Suppressor macrophage (primary cell): ENCODE data around the gene CYP4F22.

Experiments used
- DNase-seq, 4 experiments: peaks; one replicate each; pipeline ENCODE4 v3.0.0-alpha.2; 2020 to 2022

The CYP4F22 gene

DNA sequence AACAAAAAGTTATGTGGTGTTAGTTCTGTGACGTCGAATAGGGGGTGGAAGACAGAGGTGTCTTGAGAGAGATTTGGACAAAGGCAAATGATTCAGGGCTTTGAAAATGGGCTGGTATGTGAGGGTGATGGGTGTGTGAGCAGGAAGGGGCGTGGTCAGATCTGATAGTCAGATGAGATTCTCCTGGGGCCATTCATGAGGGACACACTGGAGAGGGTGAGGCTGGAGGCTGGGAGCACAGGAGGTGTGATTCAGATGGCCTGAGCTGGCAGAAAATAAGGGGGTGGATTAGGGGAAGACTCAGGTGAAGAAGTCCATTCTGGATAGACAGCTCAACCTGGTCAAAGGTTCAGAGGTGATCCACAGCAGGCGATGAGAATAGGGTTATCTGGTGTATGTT lies 28.0 kb downstream of the CYP4F22 start:
- no peak for DNase-seq

DNA sequence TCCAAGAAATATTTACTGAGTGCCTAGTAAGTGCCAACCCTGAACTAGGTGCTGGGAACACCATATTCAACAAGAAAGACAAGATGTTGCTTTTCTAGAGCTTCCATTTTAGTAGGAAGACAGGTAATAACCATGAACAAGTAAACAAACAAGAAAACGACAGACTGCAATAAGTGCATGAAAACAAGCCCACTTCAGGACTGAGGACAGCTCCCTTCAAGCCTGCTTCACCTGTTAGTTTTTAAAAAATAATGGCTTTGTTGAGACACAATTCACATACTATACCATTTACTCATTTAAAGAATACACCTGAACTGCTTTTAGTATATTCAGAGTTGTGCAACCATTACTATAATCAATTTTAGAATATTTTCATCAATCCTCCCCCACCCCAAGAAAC lies 30.4 kb downstream of the CYP4F22 start:
- DNase-seq = peak in 1 of 4 experiments; percentile 19

DNA sequence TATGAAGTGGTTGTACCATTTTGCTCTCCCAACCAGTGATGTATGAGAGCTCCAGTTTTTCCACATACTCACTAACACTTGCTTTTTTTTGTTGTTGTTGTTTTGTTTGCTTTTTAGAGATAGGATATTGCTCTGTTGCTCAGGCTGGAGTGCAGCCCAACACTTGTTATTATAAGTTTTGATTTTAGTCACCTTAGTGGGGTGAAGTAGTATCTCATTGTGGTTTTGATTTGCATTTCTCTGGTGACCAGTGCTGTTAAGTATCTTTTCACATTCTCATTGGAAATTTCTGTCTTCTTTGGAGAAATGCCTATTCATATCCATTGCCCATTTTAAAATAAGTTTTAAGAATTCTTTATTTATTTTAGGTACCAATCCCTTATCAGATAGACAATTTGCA lies 31.3 kb downstream of the CYP4F22 start:
- no peak for DNase-seq

DNA sequence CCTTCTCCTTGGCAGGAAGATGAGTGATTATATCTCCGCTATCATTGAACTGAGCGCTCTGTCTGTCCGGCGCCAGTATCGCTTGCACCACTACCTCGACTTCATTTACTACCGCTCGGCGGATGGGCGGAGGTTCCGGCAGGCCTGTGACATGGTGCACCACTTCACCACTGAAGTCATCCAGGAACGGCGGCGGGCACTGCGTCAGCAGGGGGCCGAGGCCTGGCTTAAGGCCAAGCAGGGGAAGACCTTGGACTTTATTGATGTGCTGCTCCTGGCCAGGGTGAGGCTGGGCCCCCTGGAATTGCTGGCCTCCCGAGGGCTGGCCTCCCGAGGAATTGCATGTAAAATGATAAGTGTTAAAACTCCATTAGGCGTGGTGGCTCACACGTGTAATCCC lies 32.1 kb downstream of the CYP4F22 start:
- DNase-seq = no peak

DNA sequence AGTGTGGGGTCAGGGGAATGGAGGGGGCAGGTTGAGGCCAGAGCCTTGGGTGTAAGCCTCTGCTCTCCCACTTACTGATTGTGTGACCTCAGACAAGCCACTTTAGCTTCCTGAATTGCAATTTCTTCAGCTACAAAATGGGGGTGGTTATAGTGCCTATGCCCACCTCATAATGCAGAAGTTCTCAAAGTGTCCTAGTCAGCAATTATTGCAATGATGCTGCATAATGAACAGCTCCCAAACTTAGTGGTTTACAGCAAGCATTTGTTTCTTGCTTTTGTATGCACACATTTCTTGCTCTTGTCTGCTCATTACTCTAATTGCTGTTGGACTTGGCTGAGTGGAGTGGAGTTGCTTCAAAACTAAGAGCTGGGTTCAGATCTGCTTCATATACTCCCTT lies 36.0 kb downstream of the CYP4F22 start:
- peak in 2 of 4 experiments; percentile 28 to 30 for DNase-seq

DNA sequence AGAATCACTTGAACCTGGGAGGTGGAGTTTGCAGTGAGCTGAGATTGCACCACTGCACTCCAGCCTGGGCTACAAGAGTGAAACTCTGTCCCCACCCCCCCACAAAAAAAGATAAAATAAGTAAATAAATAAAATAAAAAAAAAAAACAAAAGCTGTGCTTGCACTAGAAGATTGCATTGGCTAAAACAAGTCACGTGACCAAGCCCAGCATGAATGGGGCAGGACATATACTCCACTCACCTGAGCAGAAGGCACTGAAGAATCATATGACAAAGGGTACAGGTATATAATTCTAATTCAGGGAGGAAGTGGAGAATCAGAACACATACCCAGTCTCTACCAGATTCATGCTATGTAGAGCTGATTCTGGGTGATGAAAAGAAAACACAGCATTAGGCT lies 36.6 kb downstream of the CYP4F22 start:
- no peak for DNase-seq

DNA sequence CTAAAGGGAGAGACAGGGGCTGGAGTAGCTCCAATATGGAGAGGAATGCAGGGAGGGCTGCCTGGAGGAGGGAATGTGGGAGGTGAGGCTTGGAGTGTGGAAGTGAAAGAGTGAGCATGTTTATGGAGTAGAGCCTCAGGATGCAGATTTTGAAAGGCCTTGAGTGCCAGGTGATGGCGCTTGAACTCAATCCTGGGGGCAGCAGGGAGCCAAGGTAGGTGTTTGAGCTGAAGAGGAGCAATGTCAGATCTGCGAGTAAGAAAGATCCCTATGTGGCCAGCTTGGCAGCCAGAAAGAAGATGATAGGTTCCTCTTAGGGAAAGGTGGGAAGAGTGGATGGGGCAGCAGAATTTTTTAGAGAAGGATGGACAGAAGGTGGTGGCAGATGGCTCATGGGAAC lies 40.3 kb downstream of the CYP4F22 start:
- no peak for DNase-seq

DNA sequence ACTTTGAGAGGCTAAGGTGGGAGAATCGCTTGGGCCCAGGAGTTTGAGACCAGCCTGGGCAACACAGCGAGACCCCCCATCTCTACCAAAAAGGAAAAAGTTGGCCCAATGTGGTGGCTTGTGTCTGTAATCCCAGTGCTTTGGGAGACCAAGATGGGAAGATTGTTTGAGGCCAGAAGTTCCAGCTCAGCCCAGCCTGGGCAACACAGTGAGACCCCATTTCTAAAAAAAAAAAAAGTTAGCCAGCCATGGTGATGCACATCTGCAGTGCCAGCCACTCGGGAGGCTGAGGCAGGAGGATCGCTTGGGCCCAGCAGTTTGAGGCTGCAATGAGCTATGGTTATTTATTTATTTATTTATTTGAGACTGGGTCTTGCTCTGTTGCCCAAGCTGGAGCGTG lies 41.3 kb downstream of the CYP4F22 start:
- no peak for DNase-seq

DNA sequence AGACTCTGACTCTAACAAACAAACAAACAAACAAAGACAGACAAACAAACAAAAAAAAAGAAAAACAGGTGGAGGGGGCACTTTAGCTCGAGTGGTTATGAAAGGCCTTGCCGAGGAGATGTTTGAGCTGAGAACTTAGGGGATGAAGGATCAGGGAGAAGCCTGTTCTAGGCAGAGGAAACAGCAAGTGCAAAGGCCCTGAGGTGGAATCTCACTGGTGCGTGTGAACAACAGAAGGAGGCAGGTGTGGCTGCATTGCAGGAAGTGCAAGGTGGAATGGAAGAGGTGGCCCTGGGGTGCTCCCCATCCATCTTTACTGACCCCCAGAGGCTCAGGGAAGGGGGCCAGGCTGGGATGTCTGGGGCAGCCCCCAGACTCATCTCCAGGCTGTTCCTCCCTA lies 41.9 kb downstream of the CYP4F22 start:
- no peak for DNase-seq

DNA sequence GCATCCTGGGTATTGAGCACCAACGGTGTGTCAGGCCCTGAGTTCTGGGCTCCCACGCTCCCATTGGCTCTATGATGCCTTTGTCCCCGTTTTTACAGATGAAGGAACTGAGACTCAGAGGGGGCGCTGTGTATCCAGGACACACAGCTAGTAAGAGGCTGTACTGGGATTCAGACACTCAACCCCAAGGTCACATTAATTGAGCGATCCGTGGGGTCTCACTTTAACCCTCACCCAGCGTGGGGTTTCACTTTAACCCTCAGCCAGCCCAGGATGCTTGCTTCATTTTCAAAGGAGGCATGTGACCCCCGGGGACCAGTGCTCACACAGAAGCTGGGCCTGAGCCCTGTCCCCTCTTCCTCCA lies 42.6 kb downstream of the CYP4F22 start:
- peak in 3 of 4 experiments; percentile 15 to 31 (median 25) for DNase-seq

DNA sequence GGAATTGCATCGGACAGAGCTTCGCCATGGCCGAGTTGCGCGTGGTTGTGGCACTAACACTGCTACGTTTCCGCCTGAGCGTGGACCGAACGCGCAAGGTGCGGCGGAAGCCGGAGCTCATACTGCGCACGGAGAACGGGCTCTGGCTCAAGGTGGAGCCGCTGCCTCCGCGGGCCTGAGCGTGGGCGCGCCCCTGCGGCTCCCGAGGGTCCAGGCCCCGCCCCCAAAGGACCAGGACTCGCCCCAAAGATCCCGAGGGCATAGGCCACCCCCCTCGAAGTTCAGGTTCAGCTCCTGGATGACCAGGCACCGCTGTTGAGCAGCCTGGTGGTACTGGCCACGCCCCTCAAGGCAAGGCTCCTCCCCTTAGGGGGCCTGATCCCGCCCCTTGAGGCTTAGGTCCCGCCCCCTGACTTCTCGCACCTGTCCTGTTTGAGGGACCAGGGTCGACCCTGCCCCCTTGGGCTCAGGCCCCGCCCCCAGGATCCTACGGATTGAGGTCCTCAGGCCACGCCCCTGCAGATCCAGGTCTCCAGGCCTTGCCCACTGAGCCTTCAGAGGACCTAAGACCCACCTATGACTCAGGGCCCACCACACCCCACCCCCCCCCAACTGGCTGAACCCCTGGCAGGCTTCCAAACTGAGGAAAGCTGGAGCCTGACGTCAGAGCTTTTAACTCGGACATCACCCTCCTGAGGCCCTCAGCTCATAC lies 43.1 kb downstream of the CYP4F22 start:
- DNase-seq = peak in 2 of 4 experiments; percentile 6 to 19

DNA sequence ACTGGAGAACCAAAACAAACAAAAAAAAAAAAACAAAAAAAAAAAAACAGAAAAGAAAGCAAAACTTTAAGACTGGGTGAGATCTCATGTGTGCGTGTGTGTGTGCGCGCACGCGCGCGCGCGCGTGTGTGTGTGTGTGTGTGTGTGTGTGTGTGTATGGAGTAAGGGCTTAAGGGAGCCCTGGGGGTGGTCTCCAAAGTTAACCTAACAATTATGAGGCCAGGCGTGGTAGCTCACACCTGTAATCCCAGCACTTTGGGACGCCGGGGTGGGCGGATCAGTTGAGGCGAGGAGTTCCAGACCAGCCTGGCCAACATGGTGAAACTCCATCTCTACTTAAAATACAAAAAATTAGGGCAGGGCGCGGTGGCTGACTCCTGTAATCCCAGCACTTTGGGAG lies 46.7 kb downstream of the CYP4F22 start:
- no peak for DNase-seq

DNA sequence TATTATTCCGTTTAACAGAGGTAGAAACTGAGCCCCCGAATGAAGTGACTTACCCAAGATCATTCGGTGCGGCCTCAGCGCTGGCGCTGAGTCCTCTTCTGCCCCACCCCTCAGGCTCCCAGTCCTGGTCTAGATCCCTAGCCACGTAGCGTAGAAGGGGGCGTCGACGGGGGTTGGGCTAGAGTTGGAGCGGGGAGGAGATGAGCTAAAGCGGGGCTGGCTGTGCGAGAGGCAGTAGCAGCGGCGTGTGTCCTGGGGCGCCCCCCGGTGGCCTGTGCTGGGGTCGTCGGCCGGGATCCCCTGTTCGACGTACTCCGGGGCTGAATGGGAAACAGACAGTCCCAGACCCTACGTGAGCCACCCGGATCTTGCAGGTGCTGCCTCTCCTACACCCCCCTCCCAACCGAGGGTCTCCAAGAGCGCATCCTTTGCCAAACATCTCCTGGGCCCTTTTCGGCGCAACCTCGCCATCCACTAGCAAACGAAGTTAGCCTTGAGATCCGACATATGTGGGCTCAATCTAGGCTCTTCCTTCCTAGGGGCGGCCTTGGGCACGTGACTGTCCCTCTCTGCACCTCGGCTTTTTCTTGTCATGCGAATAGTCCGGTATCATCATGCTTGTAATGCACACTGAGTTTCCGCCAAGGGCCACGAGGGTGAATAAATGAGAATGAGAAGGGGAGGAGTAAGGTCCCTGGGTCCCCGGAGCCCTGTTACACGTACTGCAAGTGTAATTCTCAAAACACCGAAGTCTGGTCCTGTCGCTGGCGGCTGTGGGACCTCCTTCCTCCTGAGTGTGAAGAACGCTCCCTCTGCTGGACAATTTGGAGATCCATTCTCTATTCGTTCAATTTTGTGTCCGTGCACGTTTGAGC lies 47.7 kb downstream of the CYP4F22 start:
- DNase-seq = peak; percentile 94 to 96 (median 95)

DNA sequence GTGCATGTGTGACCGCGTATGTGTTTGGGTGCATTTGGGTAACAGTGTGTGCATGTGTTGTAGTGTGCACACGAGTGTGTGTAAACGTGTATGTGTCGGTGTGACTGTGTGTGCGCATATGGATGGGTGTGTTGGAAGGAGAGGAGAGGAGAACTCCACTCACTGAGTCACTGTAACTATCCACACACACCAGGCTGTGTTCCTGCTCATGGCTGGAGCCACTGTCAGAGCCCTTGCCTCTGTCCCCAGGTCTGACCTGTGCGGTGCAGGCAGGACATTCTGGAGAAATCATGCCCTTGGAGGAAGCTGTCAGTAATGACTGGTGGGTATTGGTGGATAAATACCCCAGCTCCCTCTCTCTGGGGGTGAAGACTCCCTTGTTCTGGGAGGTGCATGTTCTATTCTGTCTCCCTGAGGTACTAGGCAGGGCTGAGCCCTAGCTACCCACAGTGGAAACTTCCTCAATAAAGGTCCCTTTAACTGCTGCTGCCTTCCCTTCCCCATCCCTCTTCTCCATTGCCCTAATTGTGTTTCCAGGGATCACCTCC lies 48.4 kb downstream of the CYP4F22 start:
- DNase-seq = no peak

DNA sequence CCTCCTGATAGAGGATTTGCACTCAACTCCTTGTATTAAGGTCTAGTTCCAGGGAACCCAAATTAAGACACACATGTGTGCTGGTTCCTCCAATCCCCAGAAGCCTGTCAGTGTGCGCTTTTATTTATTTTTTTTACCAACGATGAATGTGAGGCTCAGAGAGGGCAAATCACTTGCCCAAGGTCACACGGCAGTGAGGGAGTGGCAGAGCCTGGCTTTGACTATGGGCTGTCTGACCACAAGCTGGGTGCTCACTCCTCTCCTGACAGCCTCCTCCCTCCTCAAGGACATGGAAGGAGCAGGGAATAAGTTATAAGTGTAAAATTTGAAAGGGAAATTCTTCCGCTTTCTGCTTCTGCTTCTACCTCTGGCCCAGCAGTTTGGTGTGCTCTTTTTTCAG lies 48.9 kb downstream of the CYP4F22 start:
- DNase-seq = no peak

DNA sequence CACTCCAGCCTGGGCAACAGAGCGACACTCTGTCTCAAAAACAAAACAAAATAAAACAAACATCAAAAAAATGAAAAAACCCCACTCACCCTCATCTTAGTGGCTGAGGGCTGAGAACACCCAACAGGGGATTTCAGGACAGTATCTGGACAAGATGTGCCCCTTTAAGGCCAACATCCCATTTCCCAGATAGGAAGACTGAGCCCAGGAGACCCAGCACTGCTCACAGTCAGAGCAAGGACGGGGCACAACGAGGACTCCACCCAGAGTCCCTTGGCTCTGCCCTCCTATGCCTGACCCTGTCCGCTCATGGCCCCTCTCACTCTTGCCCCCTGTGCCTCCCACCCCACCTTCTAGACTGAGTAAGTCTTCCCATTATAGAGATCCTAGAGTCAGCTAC lies 53.8 kb downstream of the CYP4F22 start:
- no peak for DNase-seq

DNA sequence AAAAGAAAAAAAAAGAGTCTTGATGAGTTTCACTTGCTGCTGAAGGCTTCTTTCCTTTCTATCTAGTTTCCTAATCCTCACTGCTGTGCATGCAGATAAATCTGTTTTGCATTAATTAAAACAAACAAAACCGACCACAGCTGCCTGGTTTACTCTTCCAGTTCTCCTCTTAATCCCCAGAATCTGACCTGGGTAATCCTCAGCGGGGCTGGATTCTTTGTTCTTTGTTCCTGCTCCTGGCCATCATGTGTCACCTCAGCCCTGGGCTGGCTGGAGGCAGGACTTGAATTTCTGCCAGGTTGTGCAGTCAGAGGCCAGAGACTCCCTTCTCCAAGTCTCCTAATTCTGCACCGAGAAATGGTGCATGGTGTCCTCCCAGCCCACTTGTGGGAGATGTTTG lies 54.5 kb downstream of the CYP4F22 start:
- DNase-seq = no peak

DNA sequence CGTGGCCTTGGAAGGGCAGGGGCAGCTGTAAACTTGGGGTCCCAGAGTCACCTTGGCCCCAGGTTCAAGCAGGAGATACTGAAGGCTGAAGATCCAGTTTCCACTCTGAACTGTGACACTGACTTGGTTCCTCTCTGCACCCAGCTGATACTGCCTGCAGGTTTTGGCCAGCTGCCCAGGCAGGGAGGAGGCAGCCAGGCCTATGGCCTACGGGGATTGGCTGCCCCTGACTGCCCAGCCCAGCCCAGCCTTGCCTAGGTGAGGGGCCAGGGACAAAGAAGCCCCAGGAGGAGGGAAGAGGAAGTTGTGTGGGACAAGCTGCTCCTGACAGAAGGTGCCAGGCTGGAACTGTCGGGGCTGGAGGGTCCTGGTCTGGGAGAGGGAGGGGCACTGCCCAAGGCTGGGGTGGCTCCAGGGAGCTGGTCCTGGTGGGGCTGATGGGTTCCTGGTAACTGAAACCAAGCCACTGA lies 55.0 kb downstream of the CYP4F22 start:
- peak; percentile 4 to 50 (median 30) for DNase-seq

DNA sequence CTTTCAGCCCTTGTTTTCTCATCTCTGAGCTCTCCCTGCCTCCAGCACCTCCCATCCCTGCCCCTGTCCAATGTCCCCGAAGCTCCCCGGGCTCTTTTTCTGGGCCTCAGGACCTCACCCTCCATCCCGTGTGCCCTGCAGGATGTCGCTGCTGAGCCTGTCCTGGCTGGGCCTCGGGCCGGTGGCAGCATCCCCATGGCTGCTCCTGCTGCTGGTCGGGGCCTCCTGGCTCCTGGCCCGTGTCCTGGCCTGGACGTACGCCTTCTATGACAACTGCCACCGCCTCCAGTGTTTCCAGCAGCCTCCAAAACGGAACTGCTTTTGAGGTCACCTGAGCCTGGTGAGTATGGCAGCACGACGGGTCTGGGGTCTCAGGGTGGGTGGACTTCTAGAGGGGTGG lies 55.6 kb downstream of the CYP4F22 start:
- no peak for DNase-seq

DNA sequence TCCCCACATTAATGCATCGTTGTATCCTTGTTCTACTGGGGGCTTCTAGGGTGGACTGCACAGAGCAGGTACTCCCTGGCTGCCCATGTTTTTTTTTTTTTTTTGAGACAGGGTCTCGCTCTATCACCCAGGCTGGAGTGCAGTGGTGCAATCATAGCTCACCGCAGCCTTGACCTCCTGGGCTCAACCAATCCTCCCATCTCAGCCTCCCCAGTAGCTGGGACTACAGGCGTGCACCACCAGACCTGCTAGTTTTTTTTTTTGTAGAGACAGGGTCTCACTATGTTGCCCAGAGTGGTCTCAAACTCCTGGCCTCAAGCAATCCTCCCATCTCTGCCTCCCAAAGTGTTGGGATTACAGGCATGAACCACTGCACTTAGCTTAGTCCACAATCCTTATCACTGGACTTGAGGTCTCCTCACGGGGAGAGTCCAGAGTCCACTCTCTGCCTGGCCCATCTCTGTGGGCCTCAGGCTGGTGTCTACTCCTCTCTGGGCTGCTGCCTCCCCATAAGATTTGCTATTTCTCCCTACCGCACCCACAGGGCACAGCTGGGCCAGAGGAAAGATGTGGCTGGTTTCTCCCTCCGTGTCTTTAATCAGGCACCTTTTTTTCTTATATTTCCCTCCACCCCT lies 56.3 kb downstream of the CYP4F22 start:
- no peak for DNase-seq

DNA sequence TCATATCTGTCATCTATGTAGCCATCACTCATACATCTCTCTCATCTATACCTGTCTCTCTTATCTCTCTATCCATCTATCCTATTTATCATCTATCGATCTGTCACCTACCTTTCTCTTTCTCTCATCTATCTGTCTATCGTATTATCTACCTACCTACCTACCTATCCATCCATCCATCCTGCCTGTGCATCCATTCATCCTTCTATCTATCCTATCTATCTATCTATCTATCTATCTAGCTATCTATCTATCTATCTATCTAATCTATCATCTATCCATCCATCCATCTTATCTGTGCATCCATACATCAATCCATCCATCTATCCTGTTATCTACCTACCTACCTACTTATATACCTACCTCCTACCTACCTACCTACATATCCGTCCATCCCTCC lies 62.1 kb downstream of the CYP4F22 start:
- DNase-seq = no peak

DNA sequence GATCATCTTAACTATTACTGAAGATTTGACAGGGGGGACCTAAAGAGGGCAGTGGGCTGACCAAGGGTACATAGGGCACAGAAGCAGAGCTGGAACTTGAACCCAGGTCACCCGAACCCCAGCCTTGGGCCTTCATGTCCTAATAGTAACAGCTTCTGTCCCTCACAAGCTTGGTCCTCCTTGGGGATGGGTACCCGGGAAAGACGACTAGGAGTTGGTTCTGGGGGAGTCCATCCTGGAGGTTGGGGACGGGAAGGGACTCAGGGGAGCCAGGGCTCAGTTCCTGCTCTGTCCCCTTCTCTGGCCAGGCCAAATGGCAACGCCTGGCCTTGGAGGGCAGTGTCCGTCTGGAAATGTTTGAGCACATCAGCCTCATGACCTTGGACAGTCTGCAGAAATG lies 67.1 kb downstream of the CYP4F22 start:
- no peak for DNase-seq

DNA sequence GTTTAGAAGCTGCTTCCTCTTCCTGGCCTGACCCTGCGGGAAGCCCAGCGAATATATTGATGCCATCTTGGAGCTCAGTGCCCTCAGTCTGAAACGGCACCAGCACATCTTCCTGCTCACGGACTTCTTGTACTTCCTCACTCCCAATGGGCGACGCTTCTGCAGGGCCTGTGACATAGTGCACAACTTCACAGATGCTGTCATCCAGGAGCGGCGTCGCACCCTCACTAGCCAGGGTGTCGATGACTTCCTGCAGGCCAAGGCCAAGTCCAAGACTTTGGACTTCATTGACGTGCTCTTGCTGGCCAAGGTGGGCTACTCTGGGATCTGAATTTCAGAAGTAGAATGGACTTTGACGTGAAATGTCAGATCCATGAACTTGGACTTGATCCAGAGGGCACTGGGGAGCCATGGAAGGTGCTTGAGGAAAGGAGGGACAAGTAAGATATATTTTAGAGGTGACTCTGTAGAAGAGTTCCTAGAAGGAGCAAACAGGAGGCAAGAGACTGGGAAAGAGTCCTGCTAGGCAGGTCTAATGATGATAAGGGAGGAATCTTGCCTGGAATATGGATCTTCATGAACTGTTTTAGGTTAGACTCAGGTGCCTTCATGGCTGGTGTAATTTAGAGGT lies 68.3 kb downstream of the CYP4F22 start:
- no peak for DNase-seq
